ENCODE data around the gene ARID1B.

The ARID1B gene

DNA sequence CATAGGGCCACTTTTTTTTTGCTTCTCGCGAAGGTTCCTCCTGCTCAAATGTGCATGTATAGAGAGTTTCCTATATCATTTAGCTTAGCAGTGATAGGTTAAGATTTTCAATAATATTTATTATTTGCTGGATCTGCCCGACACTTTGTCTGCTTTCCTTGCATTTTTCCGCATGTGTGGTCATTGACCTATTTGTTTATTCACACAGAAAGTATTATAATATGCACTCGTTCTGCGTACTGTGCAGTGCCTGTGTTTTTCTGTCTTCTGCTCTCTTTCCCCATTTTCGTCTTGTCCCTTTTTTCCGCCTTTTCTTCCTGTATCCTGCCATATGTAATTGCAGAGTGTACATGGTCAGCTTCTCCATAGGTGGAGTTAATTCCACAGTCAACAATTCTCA is 290.3 kb downstream of the ARID1B start:
- TF ChIP-seq, protein P1, sequence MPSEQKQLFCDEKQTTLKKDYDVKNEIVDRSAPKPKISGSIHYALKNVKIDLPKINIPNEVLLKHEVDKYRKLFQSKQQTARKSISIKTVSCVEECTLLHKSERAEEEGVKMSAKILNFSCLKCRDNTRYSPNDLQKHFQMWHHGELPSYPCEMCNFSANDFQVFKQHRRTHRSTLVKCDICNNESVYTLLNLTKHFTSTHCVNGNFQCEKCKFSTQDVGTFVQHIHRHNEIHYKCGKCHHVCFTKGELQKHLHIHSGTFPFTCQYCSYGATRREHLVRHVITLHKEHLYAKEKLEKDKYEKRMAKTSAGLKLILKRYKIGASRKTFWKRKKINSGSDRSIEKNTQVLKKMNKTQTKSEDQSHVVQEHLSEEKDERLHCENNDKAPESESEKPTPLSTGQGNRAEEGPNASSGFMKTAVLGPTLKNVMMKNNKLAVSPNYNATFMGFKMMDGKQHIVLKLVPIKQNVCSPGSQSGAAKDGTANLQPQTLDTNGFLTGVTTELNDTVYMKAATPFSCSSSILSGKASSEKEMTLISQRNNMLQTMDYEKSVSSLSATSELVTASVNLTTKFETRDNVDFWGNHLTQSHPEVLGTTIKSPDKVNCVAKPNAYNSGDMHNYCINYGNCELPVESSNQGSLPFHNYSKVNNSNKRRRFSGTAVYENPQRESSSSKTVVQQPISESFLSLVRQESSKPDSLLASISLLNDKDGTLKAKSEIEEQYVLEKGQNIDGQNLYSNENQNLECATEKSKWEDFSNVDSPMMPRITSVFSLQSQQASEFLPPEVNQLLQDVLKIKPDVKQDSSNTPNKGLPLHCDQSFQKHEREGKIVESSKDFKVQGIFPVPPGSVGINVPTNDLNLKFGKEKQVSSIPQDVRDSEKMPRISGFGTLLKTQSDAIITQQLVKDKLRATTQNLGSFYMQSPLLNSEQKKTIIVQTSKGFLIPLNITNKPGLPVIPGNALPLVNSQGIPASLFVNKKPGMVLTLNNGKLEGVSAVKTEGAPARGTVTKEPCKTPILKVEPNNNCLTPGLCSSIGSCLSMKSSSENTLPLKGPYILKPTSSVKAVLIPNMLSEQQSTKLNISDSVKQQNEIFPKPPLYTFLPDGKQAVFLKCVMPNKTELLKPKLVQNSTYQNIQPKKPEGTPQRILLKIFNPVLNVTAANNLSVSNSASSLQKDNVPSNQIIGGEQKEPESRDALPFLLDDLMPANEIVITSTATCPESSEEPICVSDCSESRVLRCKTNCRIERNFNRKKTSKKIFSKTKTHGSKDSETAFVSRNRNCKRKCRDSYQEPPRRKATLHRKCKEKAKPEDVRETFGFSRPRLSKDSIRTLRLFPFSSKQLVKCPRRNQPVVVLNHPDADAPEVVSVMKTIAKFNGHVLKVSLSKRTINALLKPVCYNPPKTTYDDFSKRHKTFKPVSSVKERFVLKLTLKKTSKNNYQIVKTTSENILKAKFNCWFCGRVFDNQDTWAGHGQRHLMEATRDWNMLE (tag by site-specific recombination; conservative IDR thresholded peaks at IDR 0.05; ENCODE audit: low read depth): no peak
- TF ChIP-seq ZNF155 (tag by site-specific recombination; IDR thresholded peaks at IDR 0.05) (no peak), ZNF24 (tag by site-specific recombination; IDR thresholded peaks at IDR 0.05) (no peak), ZNF114 (tag by site-specific recombination; IDR thresholded peaks at IDR 0.05) (no peak), ZNF174 (tag by site-specific recombination; IDR thresholded peaks at IDR 0.05) (no peak), ZNF510 (tag by site-specific recombination; IDR thresholded peaks at IDR 0.05; ENCODE audit: insufficient replicate concordance) (no peak), ZNF366 (tag by site-specific recombination; conservative IDR thresholded peaks at IDR 0.05) (no peak), RBAK (tag by site-specific recombination; IDR thresholded peaks at IDR 0.05) (no peak), ELK4 (IDR thresholded peaks at IDR 0.05; ENCODE audit: borderline replicate concordance, low read depth, low read length) (no peak), ZBTB6 (tag by site-specific recombination; IDR thresholded peaks at IDR 0.05) (no peak), ZSCAN30 (tag by site-specific recombination; IDR thresholded peaks at IDR 0.05) (no peak), HIC1 (tag by site-specific recombination; IDR thresholded peaks at IDR 0.05) (no peak)
- TF ChIP-seq, protein P2, sequence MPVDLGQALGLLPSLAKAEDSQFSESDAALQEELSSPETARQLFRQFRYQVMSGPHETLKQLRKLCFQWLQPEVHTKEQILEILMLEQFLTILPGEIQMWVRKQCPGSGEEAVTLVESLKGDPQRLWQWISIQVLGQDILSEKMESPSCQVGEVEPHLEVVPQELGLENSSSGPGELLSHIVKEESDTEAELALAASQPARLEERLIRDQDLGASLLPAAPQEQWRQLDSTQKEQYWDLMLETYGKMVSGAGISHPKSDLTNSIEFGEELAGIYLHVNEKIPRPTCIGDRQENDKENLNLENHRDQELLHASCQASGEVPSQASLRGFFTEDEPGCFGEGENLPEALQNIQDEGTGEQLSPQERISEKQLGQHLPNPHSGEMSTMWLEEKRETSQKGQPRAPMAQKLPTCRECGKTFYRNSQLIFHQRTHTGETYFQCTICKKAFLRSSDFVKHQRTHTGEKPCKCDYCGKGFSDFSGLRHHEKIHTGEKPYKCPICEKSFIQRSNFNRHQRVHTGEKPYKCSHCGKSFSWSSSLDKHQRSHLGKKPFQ (tag by site-specific recombination; IDR thresholded peaks at IDR 0.05): no peak
- POLR2A ChIA-PET: no interaction called here
- Histone ChIP-seq H3K27ac (ENCODE audit: extremely low read depth, low read depth, low read length) (no peak overlapping the region), H3K4me3 (ENCODE audit: low read depth, low read length) (no peak overlapping the region), H3K9me3 (ENCODE audit: control insufficient read depth, insufficient read depth, low read depth, low read length) (no peaks in the 10 kb centered on the region), H3K4me1 (ENCODE audit: control insufficient read depth, insufficient read depth, low read length) (peaks cover 19% of the 10 kb centered on the region), H3K36me3 (ENCODE audit: control insufficient read depth in 2 of 2, insufficient read depth in 1 of 2, low read length in 2 of 2) (no peaks in the 10 kb centered on the region)
- CTCF ChIA-PET: interaction anchor here (0.7 to 1.5 kb wide), 6 partner anchors 18 to 92 kb away, joined by 3 to 5 read pairs (median 4); no protein-coding TSS in a partner anchor

Measured in HEK293 (cell line).